PC-3 (cell line): ENCODE measurements around the gene ZFP36. TPM values are rescaled to one million over a fixed set of nuclear protein-coding genes. Genes with fewer than 3 reads are reported as not detected.

ENCODE experiments used
- ATAC-seq: fragments of 200-7000 bp; cut with Tn5 transposase; 2 replicates; pipeline ENCODE4 v1.9.1; 2020; ENCODE audit warnings: mild to moderate bottlenecking, moderate library complexity
- BruUV-seq: library from RNA; stranded (reverse); fragments of 400-500 nt; replicated peaks from 2 replicates; lab custom pipeline; 2021; lab: Mats Ljungman, UMichigan
- CTCF ChIA-PET: fragments of 300-600 bp; sonication (Branson Sonifier 250); formaldehyde crosslinking; loops from one replicate; lab custom pipeline; 2022; ENCODE audit warnings: antibody characterized with exemption; lab: Charles Lee
- POLR2A ChIA-PET: fragments of 300-600 bp; sonication (Branson Sonifier 250); formaldehyde crosslinking; loops from one replicate; lab custom pipeline; 2022; ENCODE audit warnings: antibody characterized with exemption; ENCODE audit not compliant: unreplicated experiment; lab: Charles Lee
- DNase-seq: peaks from one replicate; pipeline ENCODE4 v3.0.0-alpha.2; 2015
- H2AFZ ChIP-seq: fragments of 300-600 bp; sonication (generic); 2 replicates; pipeline ENCODE4 v1.6.0; 2016; ENCODE audit warnings: antibody characterized with exemption, low read length
- H3F3A ChIP-seq: fragments of 300-600 bp; sonication (generic); one replicate; pipeline ENCODE4 v1.6.0; 2017; ENCODE audit warnings: antibody characterized with exemption, low read length, control low read depth, mild to moderate bottlenecking; ENCODE audit not compliant: unreplicated experiment
- H3K27ac ChIP-seq: fragments of 300-600 bp; sonication (generic); 2 replicates; pipeline ENCODE4 v1.5.1; 2016; ENCODE audit warnings: mild to moderate bottlenecking, low read length
- H3K27me3 ChIP-seq: fragments of 300-600 bp; sonication (generic); 2 replicates; pipeline ENCODE4 v1.6.1; 2016; ENCODE audit warnings: low read length, mixed read lengths
- H3K36me3 ChIP-seq: fragments of 300-600 bp; sonication (generic); 2 replicates; pipeline ENCODE4 v1.6.1; 2016; ENCODE audit warnings: low read depth, mixed run types, low read length, mixed read lengths
- H3K4me1 ChIP-seq: fragments of 300-600 bp; sonication (generic); 2 replicates; pipeline ENCODE4 v1.5.1; 2016; ENCODE audit warnings: low read length; ENCODE audit not compliant: insufficient read depth
- H3K4me2 ChIP-seq: fragments of 300-600 bp; sonication (generic); 2 replicates; pipeline ENCODE4 v1.6.0; 2016; ENCODE audit warnings: low read length
- H3K4me3 ChIP-seq: fragments of 300-600 bp; sonication (generic); 2 replicates; pipeline ENCODE4 v1.5.1; 2016; ENCODE audit warnings: mild to moderate bottlenecking, low read length, mixed read lengths
- H3K79me2 ChIP-seq: fragments of 300-600 bp; sonication (generic); 2 replicates; pipeline ENCODE4 v1.6.1; 2017; ENCODE audit warnings: low read length, mixed read lengths
- H3K9ac ChIP-seq: fragments of 300-600 bp; sonication (generic); 2 replicates; pipeline ENCODE4 v1.6.0; 2016; ENCODE audit warnings: mild to moderate bottlenecking, low read length
- H3K9me2 ChIP-seq: fragments of 300-600 bp; sonication (generic); replicated peaks from 2 replicates; pipeline ENCODE4 v1.6.1; 2016; ENCODE audit warnings: mixed run types, low read length, mixed read lengths
- H3K9me3 ChIP-seq: fragments of 300-600 bp; sonication (generic); 2 replicates; pipeline ENCODE4 v1.6.1; 2016; ENCODE audit warnings: low read length, mixed read lengths
- H4K20me1 ChIP-seq: fragments of 300-600 bp; sonication (generic); 2 replicates; pipeline ENCODE4 v1.6.1; 2016; ENCODE audit warnings: low read length, mixed read lengths
- EZH2 ChIP-seq: fragments of 300-600 bp; sonication (generic); IDR thresholded peaks from one replicate; pipeline ENCODE4 v1.6.1; 2017; ENCODE audit warnings: antibody characterized with exemption, mild to moderate bottlenecking, low read length; ENCODE audit not compliant: unreplicated experiment
- EZH2phosphoT487 ChIP-seq: fragments of 300-600 bp; sonication (generic); IDR thresholded peaks from 2 replicates; pipeline ENCODE4 v1.6.1; 2018; ENCODE audit warnings: mild to moderate bottlenecking, antibody characterized with exemption, low read length, borderline replicate concordance
- intact Hi-C: fragments of 100-400 bp; cut with micrococcal nuclease; formaldehyde crosslinking; loops from 2 replicates; pipeline ENCODE4 v1.9.0; 2023
- total RNA-seq: library from RNA; depleted of rRNA; stranded (reverse); fragments of >200 nt; gene quantifications from 2 replicates; pipeline ENCODE4 v1.2.3, GENCODE V29; 2014
- TF ChIP-seq, protein P1 (sequence below): fragments of 300-600 bp; sonication (generic); conservative IDR thresholded peaks from 2 replicates; pipeline ENCODE4 v1.5.1; 2017; ENCODE audit warnings: antibody characterized with exemption, low read depth, mild to moderate bottlenecking, low read length

Gene ZFP36
- total RNA-seq, 1 experiment from 2014 or later: 32.7 TPM

DNA sequence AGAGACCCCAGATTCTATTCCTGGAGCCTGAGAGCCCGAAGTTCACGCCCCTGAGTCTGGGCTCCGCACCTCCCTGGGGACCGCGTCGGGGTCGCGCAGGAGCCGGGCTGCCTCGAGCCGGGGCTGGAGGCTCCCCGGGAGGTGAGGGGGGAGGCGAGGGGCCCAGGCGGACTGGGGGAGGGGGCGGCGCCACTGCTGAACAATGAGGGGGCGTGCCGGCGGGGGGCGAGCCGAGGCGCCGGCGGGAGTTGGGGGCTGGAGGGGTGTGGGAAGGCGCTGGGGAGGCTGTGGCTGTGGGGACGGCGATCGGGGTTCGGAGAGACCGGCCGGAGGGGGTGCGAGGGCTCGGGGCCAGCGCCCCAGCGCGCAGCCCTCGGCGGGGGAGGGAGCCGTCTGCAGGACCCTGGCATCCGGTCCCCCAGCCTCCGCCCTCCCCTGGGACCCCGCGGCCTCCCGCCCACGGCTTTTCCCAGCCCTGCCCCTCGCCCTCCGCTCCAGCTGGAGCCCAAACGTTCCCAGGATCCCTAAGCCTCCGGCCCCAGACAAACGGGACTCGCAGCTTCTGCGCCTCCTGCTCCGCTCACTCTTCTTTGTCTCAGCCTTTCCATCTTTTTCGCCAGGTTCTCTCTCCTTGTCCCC lies 6.7 kb downstream of the ZFP36 start:
- H4K20me1 ChIP-seq: peaks cover 4% of the 10 kb centered on the region
- no peak for DNase-seq
- BruUV-seq: no TSS peak

DNA sequence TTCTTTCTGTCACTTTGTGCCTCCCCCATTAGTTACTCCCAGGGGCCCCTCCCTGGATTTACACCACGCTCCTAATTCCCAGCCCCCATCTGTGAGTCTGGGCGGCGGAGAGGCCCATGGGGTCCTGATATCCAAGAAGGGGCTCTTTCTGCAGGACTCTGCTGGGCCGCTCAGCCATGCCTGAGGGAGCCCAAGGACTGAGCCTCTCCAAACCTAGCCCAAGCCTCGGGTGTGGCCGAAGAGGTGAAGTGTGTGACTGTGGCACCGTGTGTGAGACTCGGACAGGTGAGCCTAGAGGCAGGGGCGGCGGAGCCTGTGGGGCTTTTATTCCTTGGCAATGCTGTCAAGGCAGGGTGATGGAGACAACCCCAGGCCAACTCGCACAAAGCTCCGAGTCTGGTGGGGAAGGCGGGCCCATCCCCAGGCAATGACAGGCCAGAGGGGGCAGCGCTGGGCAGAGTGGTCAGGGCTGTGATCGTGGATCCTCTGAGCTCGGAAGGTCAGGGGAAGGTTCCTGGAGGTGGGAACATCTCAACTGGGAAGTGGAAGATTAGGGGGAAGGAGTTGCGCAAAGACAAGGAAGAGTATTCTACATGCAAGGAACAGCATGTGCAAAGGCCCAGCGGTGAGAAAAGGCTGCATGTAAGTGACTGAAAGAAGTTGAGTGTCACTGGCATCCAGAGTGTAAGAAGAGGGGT lies 7.4 kb downstream of the ZFP36 start:
- peak overlapping the region; percentile 90 for H3K9ac ChIP-seq
- ATAC-seq (no peak), DNase-seq (no peak)

More for the DNA sequence above, 6.7 kb downstream of the ZFP36 start:
- TF ChIP-seq EZH2: no peak
- TF ChIP-seq EZH2phosphoT487: no peak
- TF ChIP-seq, protein P1, sequence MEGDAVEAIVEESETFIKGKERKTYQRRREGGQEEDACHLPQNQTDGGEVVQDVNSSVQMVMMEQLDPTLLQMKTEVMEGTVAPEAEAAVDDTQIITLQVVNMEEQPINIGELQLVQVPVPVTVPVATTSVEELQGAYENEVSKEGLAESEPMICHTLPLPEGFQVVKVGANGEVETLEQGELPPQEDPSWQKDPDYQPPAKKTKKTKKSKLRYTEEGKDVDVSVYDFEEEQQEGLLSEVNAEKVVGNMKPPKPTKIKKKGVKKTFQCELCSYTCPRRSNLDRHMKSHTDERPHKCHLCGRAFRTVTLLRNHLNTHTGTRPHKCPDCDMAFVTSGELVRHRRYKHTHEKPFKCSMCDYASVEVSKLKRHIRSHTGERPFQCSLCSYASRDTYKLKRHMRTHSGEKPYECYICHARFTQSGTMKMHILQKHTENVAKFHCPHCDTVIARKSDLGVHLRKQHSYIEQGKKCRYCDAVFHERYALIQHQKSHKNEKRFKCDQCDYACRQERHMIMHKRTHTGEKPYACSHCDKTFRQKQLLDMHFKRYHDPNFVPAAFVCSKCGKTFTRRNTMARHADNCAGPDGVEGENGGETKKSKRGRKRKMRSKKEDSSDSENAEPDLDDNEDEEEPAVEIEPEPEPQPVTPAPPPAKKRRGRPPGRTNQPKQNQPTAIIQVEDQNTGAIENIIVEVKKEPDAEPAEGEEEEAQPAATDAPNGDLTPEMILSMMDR: no peak
- H3K4me3 ChIP-seq: peak overlapping the region; percentile 93
- no peaks in the 10 kb centered on the region for H3F3A ChIP-seq
- peak overlapping the region; percentile 65; the same call in 1 of the 2 replicates for H2AFZ ChIP-seq
- peaks cover under 1% of the 10 kb centered on the region for H3K36me3 ChIP-seq
- H3K27me3 ChIP-seq: no peaks in the 10 kb centered on the region
- H3K9ac ChIP-seq: peak overlapping the region; percentile 90
- no peak for ATAC-seq
- H3K9me2 ChIP-seq: no peaks in the 10 kb centered on the region
- H3K4me2 ChIP-seq: peak overlapping the region; percentile 98
- H3K79me2 ChIP-seq: peaks cover 5% of the 10 kb centered on the region
- peaks cover 28% of the 10 kb centered on the region for H3K4me1 ChIP-seq
- CTCF ChIA-PET: no interaction called here
- H3K27ac ChIP-seq: peak overlapping the region; percentile 53
- POLR2A ChIA-PET: interaction anchor here (0.5 kb wide), 1 partner anchor 16 kb away, joined by 3 read pairs; no protein-coding TSS in a partner anchor
- H3K9me3 ChIP-seq: no peaks in the 10 kb centered on the region
- intact Hi-C loops: loop anchor here (2.0 kb wide), 1 partner anchor 17 kb away; no protein-coding TSS in a partner anchor

More for the DNA sequence above, 7.4 kb downstream of the ZFP36 start:
- Histone ChIP-seq H3K4me3 (peak overlapping the region; percentile 93), H4K20me1 (no peaks in the 10 kb centered on the region), H2AFZ (peak overlapping the region; percentile 65; the same call in 1 of the 2 replicates), H3K27ac (0 out of 2 replicates have a peak overlapping the region, but pooled peaks have one; percentile 53), H3F3A (no peaks in the 10 kb centered on the region), H3K4me2 (peak overlapping the region; percentile 98), H3K9me2 (no peaks in the 10 kb centered on the region), H3K27me3 (no peaks in the 10 kb centered on the region), H3K9me3 (no peaks in the 10 kb centered on the region), H3K79me2 (no peaks in the 10 kb centered on the region), H3K36me3 (no peaks in the 10 kb centered on the region; the same call in 1 of the 2 replicates), H3K4me1 (peaks cover 23% of the 10 kb centered on the region)
- no TSS peak for BruUV-seq
- TF ChIP-seq, protein P1: peak; percentile 42; the same call in 1 of the 2 replicates
- no peak for TF ChIP-seq EZH2phosphoT487
- intact Hi-C loops: loop anchor here (2.0 kb wide), 1 partner anchor 17 kb away; no protein-coding TSS in a partner anchor
- ChIA-PET CTCF (no interaction called here), POLR2A (interaction anchor here (0.5 kb wide), 1 partner anchor 17 kb away, joined by 3 read pairs; no protein-coding TSS in a partner anchor)
